Mammary epithelial cell (primary cell): ENCODE data around the gene TFEB.

Source experiments
- CTCF ChIP-seq, 2 donors: IDR thresholded peaks in 1 of 2; conservative IDR thresholded peaks in 1 of 2; 2 replicates each; pipeline ENCODE4 v1.5.1; 2011 to 2012; ENCODE audit warnings: inconsistent platforms in 2 of 2, low read length in 2 of 2, mild to moderate bottlenecking in 2 of 2, control low read depth in 1 of 2, low read depth in 1 of 2; ENCODE audit not compliant: insufficient read depth in 1 of 2; ENCODE audit errors: extremely low read depth in 1 of 2
- EZH2 ChIP-seq: IDR thresholded peaks from 2 replicates; pipeline ENCODE4 v1.6.1; 2012; ENCODE audit warnings: low read length, inconsistent platforms, borderline replicate concordance

GRCh38 chr6:41651246-41651961, 84.0 kb downstream of the TFEB start:
- no peak for TF ChIP-seq CTCF (conservative IDR thresholded peaks at IDR 0.05 in 1 of 2, IDR thresholded peaks at IDR 0.05 in 1 of 2; ENCODE audit: extremely low read depth in 1 of 2, insufficient read depth in 1 of 2, low read depth in 1 of 2, low read length in 2 of 2)
- TF ChIP-seq EZH2 = no peak
